Prostate gland (tissue), 1 donor: ENCODE measurements around the gene LRFN3.

Source experiments
- POLR2A ChIP-seq: fragments of 450-650 bp; IDR thresholded peaks from one replicate; pipeline ENCODE4 v1.6.1; 2016; ENCODE audit warnings: antibody characterized with exemption, mild to moderate bottlenecking
- POLR2AphosphoS5 ChIP-seq: sonication (generic); formaldehyde crosslinking; IDR thresholded peaks from one replicate; pipeline ENCODE4 v1.6.1; 2017; ENCODE audit warnings: antibody characterized with exemption

- TF ChIP-seq POLR2AphosphoS5 (no peak), POLR2A (no peak)
Measured at GRCh38 chr19:35990771-35991730, 54.9 kb downstream of the LRFN3 start.
